ENCODE data around the gene SPG21. TPM values are rescaled to one million over a fixed set of nuclear protein-coding genes. Genes with fewer than 3 reads are reported as not detected.

Gene SPG21
- polyA plus RNA-seq, 1 donor (not counting 4 experiments of a cell fraction or from before 2014, with no cell fraction given), result 62.9 TPM

GRCh38 chr15:64991536-64992135, 1.9 kb upstream of the SPG21 start:
- Histone ChIP-seq H3K36me3 (ENCODE audit: control insufficient read depth in 2 of 2, extremely low read depth in 1 of 2, insufficient read depth in 2 of 2, low read length in 2 of 2) (no peaks in the 10 kb centered on the region), H3K9me3 (ENCODE audit: control insufficient read depth, low read depth, low read length) (no peaks in the 10 kb centered on the region), H4K20me1 (ENCODE audit: control insufficient read depth, extremely low read depth, insufficient read depth, low read length) (no peaks in the 10 kb centered on the region), H3K4me2 (ENCODE audit: control insufficient read depth, extremely low read depth, insufficient read depth, low read depth, low read length) (no peak overlapping the region), H3K4me1 (ENCODE audit: control insufficient read depth, extremely low read depth, insufficient read depth, low read length) (peaks cover 17% of the 10 kb centered on the region), H3K9ac (ENCODE audit: control insufficient read depth, extremely low read depth, insufficient read depth, low read length) (no peak overlapping the region), H2AFZ (ENCODE audit: control insufficient read depth, low read length) (no peak overlapping the region), H3K27ac (ENCODE audit: control insufficient read depth, insufficient read depth, low read length) (no peak overlapping the region), H3K79me2 (ENCODE audit: control insufficient read depth, insufficient read depth, low read length) (peaks cover 20% of the 10 kb centered on the region), H3K9me1 (ENCODE audit: control insufficient read depth, extremely low read depth, insufficient read depth, low read length) (no peaks in the 10 kb centered on the region), H3K4me3 (ENCODE audit: control insufficient read depth in 2 of 3, extremely low read depth in 1 of 3, insufficient read depth in 2 of 3, low read depth in 1 of 3, low read length in 3 of 3) (no peak overlapping the region), H3K27me3 (ENCODE audit: control insufficient read depth, extremely low read depth, insufficient read depth, low read length) (no peaks in the 10 kb centered on the region)
- TF ChIP-seq, protein P1, sequence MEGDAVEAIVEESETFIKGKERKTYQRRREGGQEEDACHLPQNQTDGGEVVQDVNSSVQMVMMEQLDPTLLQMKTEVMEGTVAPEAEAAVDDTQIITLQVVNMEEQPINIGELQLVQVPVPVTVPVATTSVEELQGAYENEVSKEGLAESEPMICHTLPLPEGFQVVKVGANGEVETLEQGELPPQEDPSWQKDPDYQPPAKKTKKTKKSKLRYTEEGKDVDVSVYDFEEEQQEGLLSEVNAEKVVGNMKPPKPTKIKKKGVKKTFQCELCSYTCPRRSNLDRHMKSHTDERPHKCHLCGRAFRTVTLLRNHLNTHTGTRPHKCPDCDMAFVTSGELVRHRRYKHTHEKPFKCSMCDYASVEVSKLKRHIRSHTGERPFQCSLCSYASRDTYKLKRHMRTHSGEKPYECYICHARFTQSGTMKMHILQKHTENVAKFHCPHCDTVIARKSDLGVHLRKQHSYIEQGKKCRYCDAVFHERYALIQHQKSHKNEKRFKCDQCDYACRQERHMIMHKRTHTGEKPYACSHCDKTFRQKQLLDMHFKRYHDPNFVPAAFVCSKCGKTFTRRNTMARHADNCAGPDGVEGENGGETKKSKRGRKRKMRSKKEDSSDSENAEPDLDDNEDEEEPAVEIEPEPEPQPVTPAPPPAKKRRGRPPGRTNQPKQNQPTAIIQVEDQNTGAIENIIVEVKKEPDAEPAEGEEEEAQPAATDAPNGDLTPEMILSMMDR (optimal IDR thresholded peaks at IDR 0.05 in 1 of 3, IDR thresholded peaks at IDR 0.05 in 1 of 3, conservative IDR thresholded peaks at IDR 0.05 in 1 of 3; ENCODE audit: extremely low read depth in 1 of 3, insufficient read depth in 2 of 3, low read length in 3 of 3), result no peak
- no peak for TF ChIP-seq EZH2 (IDR thresholded peaks at IDR 0.05; ENCODE audit: low read length)
- DNase-seq (ENCODE audit: low read depth, low spot score), result no peak
- no peak for FAIRE-seq
- dilution Hi-C loops (cut with MboI; ENCODE audit: extremely low pct_ligation_motif_present, low sequenced_read_pairs), result no loop called here

DNA sequence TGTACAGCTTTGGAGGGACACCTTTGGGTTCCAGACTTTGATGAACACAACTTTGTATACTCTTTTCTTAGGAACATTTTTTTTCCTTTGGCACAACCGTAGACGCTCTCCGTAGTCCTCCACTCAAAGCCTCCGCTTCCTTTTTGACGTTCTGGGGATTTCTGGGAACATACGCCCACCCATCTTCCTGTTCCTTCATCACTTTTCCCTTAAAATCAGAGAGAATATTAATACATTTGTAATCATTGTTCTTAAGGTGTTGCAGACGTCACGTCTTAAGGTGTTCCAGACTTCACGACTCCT, 405 bp upstream of the SPG21 start:
- peak overlapping the region; percentile 98 for H2AFZ ChIP-seq (ENCODE audit: control insufficient read depth, low read length)
- H4K20me1 ChIP-seq (ENCODE audit: control insufficient read depth, extremely low read depth, insufficient read depth, low read length), result no peaks in the 10 kb centered on the region
- no peaks in the 10 kb centered on the region for H3K9me3 ChIP-seq (ENCODE audit: control insufficient read depth, low read depth, low read length)
- H3K27ac ChIP-seq (ENCODE audit: control insufficient read depth, insufficient read depth, low read length), result peak overlapping the region; percentile 87
- H3K9me1 ChIP-seq (ENCODE audit: control insufficient read depth, extremely low read depth, insufficient read depth, low read length), result no peaks in the 10 kb centered on the region
- H3K4me1 ChIP-seq (ENCODE audit: control insufficient read depth, extremely low read depth, insufficient read depth, low read length), result peaks cover 17% of the 10 kb centered on the region
- peak overlapping the region; percentile 98 for H3K9ac ChIP-seq (ENCODE audit: control insufficient read depth, extremely low read depth, insufficient read depth, low read length)
- dilution Hi-C loops (cut with MboI; ENCODE audit: extremely low pct_ligation_motif_present, low sequenced_read_pairs), result no loop called here
- H3K27me3 ChIP-seq (ENCODE audit: control insufficient read depth, extremely low read depth, insufficient read depth, low read length), result no peaks in the 10 kb centered on the region
- peaks cover 21% of the 10 kb centered on the region for H3K79me2 ChIP-seq (ENCODE audit: control insufficient read depth, insufficient read depth, low read length)
- peak overlapping the region; percentile 92 to 97 (median 94) for H3K4me3 ChIP-seq (ENCODE audit: control insufficient read depth in 2 of 3, extremely low read depth in 1 of 3, insufficient read depth in 2 of 3, low read depth in 1 of 3, low read length in 3 of 3)
- H3K4me2 ChIP-seq (ENCODE audit: control insufficient read depth, extremely low read depth, insufficient read depth, low read depth, low read length), result peak overlapping the region; percentile 98
- FAIRE-seq (no peak), DNase-seq (ENCODE audit: low read depth, low spot score) (no peak)
- peaks cover 0 to 1% of the 10 kb centered on the region in 2 experiments for H3K36me3 ChIP-seq (ENCODE audit: control insufficient read depth in 2 of 2, extremely low read depth in 1 of 2, insufficient read depth in 2 of 2, low read length in 2 of 2)
- TF ChIP-seq EZH2 (IDR thresholded peaks at IDR 0.05; ENCODE audit: low read length), result no peak
- TF ChIP-seq, protein P1 (optimal IDR thresholded peaks at IDR 0.05 in 1 of 3, IDR thresholded peaks at IDR 0.05 in 1 of 3, conservative IDR thresholded peaks at IDR 0.05 in 1 of 3; ENCODE audit: extremely low read depth in 1 of 3, insufficient read depth in 2 of 3, low read length in 3 of 3), result no peak
